ENCODE measurements around the gene RNF169.

Gene RNF169

GRCh38 chr11:74777877-74778276, 29.2 kb downstream of the RNF169 start:
- Histone ChIP-seq H3F3A (ENCODE audit: insufficient read depth) (no peaks in the 10 kb centered on the region; the same call in 1 of the 2 replicates), H4K20me1 (ENCODE audit: low read depth, low read length) (peaks cover 16% of the 10 kb centered on the region; the same call in 1 of the 2 replicates), H3K9me2 (replicated peaks; ENCODE audit: insufficient read depth, low read length) (no peaks in the 10 kb centered on the region), H3K27ac (ENCODE audit: low read depth, low read length) (no peak overlapping the region), H2AFZ (ENCODE audit: low read depth, low read length, severe bottlenecking) (no peak overlapping the region), H3K4me2 (ENCODE audit: low read depth, low read length, poor library complexity, severe bottlenecking) (no peak overlapping the region), H3K4me3 (ENCODE audit: insufficient read depth, low read length, poor library complexity, severe bottlenecking) (no peak overlapping the region), H3K9ac (ENCODE audit: low read length) (no peak overlapping the region), H3K79me2 (ENCODE audit: insufficient read depth, low read length) (peaks cover 4% of the 10 kb centered on the region; the same call in 1 of the 2 replicates), H3K9me3 (ENCODE audit: insufficient read depth, low read length) (no peaks in the 10 kb centered on the region), H3K27me3 (ENCODE audit: low read length) (no peaks in the 10 kb centered on the region), H3K36me3 (ENCODE audit: low read length) (no peaks in the 10 kb centered on the region)
- no peak for TF ChIP-seq EZH2phosphoT487 (conservative IDR thresholded peaks at IDR 0.05; ENCODE audit: low read length)
- TF ChIP-seq, protein P1, sequence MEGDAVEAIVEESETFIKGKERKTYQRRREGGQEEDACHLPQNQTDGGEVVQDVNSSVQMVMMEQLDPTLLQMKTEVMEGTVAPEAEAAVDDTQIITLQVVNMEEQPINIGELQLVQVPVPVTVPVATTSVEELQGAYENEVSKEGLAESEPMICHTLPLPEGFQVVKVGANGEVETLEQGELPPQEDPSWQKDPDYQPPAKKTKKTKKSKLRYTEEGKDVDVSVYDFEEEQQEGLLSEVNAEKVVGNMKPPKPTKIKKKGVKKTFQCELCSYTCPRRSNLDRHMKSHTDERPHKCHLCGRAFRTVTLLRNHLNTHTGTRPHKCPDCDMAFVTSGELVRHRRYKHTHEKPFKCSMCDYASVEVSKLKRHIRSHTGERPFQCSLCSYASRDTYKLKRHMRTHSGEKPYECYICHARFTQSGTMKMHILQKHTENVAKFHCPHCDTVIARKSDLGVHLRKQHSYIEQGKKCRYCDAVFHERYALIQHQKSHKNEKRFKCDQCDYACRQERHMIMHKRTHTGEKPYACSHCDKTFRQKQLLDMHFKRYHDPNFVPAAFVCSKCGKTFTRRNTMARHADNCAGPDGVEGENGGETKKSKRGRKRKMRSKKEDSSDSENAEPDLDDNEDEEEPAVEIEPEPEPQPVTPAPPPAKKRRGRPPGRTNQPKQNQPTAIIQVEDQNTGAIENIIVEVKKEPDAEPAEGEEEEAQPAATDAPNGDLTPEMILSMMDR (IDR thresholded peaks at IDR 0.05; ENCODE audit: insufficient read depth, low read length, poor library complexity, severe bottlenecking): no peak

DNA sequence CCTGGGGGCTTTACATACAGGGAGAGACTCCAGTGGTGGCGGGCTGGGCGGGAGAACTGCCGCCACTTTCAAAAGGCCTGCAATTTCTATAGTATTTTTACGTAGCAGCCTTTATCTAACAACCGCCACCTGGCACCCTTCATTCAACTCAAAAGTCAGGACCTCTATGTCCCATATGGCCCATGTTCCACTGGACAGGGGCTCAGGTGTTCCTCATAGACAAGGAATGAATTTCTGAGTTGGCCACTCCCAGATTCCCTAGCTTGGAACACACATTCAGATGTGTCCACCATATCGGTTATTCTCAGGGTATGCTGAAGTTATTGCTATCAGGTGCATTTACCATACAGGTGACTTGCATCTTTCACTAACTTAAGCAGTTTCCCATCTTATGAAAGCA, 29.9 kb downstream of the RNF169 start:
- H3K9ac ChIP-seq (ENCODE audit: low read length): no peak overlapping the region
- H3K27me3 ChIP-seq (ENCODE audit: low read length): no peaks in the 10 kb centered on the region
- H3K9me3 ChIP-seq (ENCODE audit: insufficient read depth, low read length): no peaks in the 10 kb centered on the region
- TF ChIP-seq, protein P1 (IDR thresholded peaks at IDR 0.05; ENCODE audit: insufficient read depth, low read length, poor library complexity, severe bottlenecking): no peak
- TF ChIP-seq EZH2phosphoT487 (conservative IDR thresholded peaks at IDR 0.05; ENCODE audit: low read length): no peak
- no peak overlapping the region for H3K27ac ChIP-seq (ENCODE audit: low read depth, low read length)
- H3K4me2 ChIP-seq (ENCODE audit: low read depth, low read length, poor library complexity, severe bottlenecking): no peak overlapping the region
- no peaks in the 10 kb centered on the region; the same call in 1 of the 2 replicates for H3K79me2 ChIP-seq (ENCODE audit: insufficient read depth, low read length)
- no peaks in the 10 kb centered on the region for H3K36me3 ChIP-seq (ENCODE audit: low read length)
- H2AFZ ChIP-seq (ENCODE audit: low read depth, low read length, severe bottlenecking): no peak overlapping the region
- H3F3A ChIP-seq (ENCODE audit: insufficient read depth): no peaks in the 10 kb centered on the region
- H3K4me3 ChIP-seq (ENCODE audit: insufficient read depth, low read length, poor library complexity, severe bottlenecking): no peak overlapping the region
- peaks cover 16% of the 10 kb centered on the region; the same call in 1 of the 2 replicates for H4K20me1 ChIP-seq (ENCODE audit: low read depth, low read length)
- no peaks in the 10 kb centered on the region for H3K9me2 ChIP-seq (replicated peaks; ENCODE audit: insufficient read depth, low read length)

DNA sequence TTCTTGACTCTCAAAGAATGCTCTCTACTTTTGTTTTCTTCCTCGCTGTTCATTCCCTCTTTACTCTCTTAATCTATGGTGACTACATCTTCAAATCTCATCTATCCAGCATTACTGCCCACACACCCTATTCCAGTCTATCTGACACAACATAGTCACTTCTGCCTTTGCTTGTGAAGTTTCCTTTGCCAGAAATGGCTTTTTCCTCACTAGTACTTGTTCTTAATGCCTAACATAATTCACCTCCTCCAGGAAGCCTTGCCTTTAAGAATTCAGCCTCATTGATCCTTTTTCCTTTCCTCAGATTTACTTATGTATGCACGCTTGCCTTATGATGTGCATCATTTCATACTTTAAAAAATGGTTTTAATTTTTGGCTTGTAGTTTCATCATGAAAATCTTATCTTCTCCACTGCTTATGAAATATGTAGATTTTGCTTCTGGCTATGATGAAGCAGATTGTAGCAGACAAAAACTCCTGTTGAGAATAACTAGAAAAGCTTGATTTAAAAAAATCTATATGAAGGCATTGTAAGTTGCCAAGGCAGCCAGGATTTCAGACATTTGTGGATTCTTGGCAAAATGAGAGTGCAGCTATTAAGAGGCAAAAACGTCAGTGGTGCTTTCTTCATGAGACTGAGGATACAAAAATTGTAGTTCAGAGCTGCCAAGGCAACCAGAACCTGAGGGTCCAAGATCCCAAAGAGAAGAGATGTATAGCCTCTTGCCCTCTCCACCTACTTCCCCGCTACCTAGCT, 31.8 kb downstream of the RNF169 start:
- no peak overlapping the region for H3K4me3 ChIP-seq (ENCODE audit: insufficient read depth, low read length, poor library complexity, severe bottlenecking)
- no peak overlapping the region for H3K9ac ChIP-seq (ENCODE audit: low read length)
- peaks cover 11% of the 10 kb centered on the region for H3K79me2 ChIP-seq (ENCODE audit: insufficient read depth, low read length)

More for the DNA sequence above, 31.8 kb downstream of the RNF169 start:
- Histone ChIP-seq H3K9me2 (replicated peaks; ENCODE audit: insufficient read depth, low read length) (no peaks in the 10 kb centered on the region), H3K4me2 (ENCODE audit: low read depth, low read length, poor library complexity, severe bottlenecking) (no peak overlapping the region), H2AFZ (ENCODE audit: low read depth, low read length, severe bottlenecking) (no peak overlapping the region), H4K20me1 (ENCODE audit: low read depth, low read length) (peaks cover 16% of the 10 kb centered on the region; the same call in 1 of the 2 replicates), H3F3A (ENCODE audit: insufficient read depth) (no peaks in the 10 kb centered on the region), H3K27ac (ENCODE audit: low read depth, low read length) (no peak overlapping the region), H3K27me3 (ENCODE audit: low read length) (no peaks in the 10 kb centered on the region), H3K9me3 (ENCODE audit: insufficient read depth, low read length) (no peaks in the 10 kb centered on the region), H3K36me3 (ENCODE audit: low read length) (no peaks in the 10 kb centered on the region)
- no peak for TF ChIP-seq EZH2phosphoT487 (conservative IDR thresholded peaks at IDR 0.05; ENCODE audit: low read length)
- TF ChIP-seq, protein P1 (IDR thresholded peaks at IDR 0.05; ENCODE audit: insufficient read depth, low read length, poor library complexity, severe bottlenecking): no peak

Data from SU-DHL-6 (cell line).